Measurements from ENCODE around the gene ANKRD33B. TPM values are rescaled to one million over a fixed set of nuclear protein-coding genes. Genes with fewer than 3 reads are reported as not detected.

The ANKRD33B gene
- total and polyA plus RNA-seq, 9 of the 15 experiments (the other 6 are each of a cell fraction or from before 2014, with no cell fraction given), result 0.10 to 1.7 (median 0.40) TPM

DNA sequence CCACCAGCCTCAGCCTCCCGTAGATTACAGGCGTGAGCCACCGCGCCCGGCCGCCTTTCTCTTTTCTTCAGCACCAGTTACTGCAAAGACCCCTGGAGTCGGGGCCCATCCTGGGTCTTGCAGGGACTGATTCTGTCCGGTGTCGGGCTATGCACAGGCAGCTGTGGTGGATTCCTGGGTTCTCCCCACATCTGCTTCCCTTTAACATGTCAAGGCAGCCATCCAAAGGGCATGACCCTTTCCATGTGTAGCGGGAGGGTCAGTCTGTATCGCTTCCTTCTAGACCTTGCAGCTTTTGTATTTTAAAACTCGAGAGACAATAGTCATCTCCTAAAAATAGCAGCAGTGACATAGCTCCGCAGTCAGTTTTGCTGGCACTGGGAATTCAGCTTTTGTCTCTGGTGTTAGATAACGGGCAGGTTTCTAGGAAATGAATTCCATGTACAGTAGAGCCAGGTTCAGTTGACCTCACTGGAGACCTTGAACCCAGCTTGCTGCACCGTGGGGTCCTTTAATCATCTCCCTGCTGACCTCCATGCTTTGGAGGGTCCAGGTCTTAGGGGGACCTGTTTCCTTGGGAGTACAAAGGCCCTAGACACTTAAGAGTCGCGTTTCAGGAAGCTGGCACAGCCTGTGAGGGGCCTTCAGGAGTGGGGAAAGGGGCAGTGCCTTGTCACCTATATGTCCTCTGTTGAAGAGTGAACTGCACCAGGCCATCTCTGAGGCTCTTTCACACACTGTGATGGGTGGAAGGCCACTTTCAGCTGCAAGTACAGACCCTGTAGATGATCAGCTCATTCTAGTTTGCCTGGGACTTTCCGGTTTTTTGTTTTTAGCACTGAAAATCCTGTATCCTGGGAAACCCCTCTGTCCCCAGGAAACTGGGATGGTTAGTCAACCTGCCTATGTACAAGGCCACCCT is 13.8 kb downstream of the ANKRD33B start (continued):
- TF ChIP-seq ZKSCAN3 (CRISPR knock-in tag; IDR thresholded peaks at IDR 0.05) (no peak), ZNF347 (CRISPR knock-in tag; IDR thresholded peaks at IDR 0.05; ENCODE audit: low read depth) (no peak), CBX1 (IDR thresholded peaks at IDR 0.05; ENCODE audit: low read depth) (no peak), HNRNPK (IDR thresholded peaks at IDR 0.05; ENCODE audit: low read depth, low read length, poor library complexity, severe bottlenecking) (no peak), MCM3 (IDR thresholded peaks at IDR 0.05) (no peak), TAL1 (IDR thresholded peaks at IDR 0.05) (peak; percentile 48), SMARCC2 (IDR thresholded peaks at IDR 0.05; ENCODE audit: low read depth) (no peak), ZNF354B (CRISPR knock-in tag; IDR thresholded peaks at IDR 0.05) (no peak), SP1 (CRISPR knock-in tag; IDR thresholded peaks at IDR 0.05) (no peak), ELF2 (CRISPR knock-in tag; IDR thresholded peaks at IDR 0.05) (no peak), DEAF1 (CRISPR knock-in tag; IDR thresholded peaks at IDR 0.05) (no peak), NR4A1 (CRISPR knock-in tag; IDR thresholded peaks at IDR 0.05) (no peak), NR4A1 (tag; IDR thresholded peaks at IDR 0.05) (no peak), YBX1 (IDR thresholded peaks at IDR 0.05) (no peak), NKRF (IDR thresholded peaks at IDR 0.05; ENCODE audit: borderline replicate concordance) (no peak), E2F3 (CRISPR knock-in tag; IDR thresholded peaks at IDR 0.05) (no peak), NR2C1 (IDR thresholded peaks at IDR 0.05) (no peak), NR2C1 (tag; IDR thresholded peaks at IDR 0.05) (peak; percentile 72), DNMT1 (IDR thresholded peaks at IDR 0.05) (no peak), EHMT2 (IDR thresholded peaks at IDR 0.05) (no peak), HCFC1 (IDR thresholded peaks at IDR 0.05; ENCODE audit: low read depth, low read length) (no peak), ZNF699 (CRISPR knock-in tag; IDR thresholded peaks at IDR 0.05; ENCODE audit: insufficient replicate concordance) (no peak), FOXA1 (IDR thresholded peaks at IDR 0.05; ENCODE audit: borderline replicate concordance) (no peak), BMI1 (IDR thresholded peaks at IDR 0.05; ENCODE audit: low read length) (no peak)
- TF ChIP-seq, protein P1, sequence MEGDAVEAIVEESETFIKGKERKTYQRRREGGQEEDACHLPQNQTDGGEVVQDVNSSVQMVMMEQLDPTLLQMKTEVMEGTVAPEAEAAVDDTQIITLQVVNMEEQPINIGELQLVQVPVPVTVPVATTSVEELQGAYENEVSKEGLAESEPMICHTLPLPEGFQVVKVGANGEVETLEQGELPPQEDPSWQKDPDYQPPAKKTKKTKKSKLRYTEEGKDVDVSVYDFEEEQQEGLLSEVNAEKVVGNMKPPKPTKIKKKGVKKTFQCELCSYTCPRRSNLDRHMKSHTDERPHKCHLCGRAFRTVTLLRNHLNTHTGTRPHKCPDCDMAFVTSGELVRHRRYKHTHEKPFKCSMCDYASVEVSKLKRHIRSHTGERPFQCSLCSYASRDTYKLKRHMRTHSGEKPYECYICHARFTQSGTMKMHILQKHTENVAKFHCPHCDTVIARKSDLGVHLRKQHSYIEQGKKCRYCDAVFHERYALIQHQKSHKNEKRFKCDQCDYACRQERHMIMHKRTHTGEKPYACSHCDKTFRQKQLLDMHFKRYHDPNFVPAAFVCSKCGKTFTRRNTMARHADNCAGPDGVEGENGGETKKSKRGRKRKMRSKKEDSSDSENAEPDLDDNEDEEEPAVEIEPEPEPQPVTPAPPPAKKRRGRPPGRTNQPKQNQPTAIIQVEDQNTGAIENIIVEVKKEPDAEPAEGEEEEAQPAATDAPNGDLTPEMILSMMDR (IDR thresholded peaks at IDR 0.05 in 2 of 3, conservative IDR thresholded peaks at IDR 0.05 in 1 of 3; ENCODE audit: insufficient read depth in 2 of 3, low read depth in 1 of 3, low read length in 3 of 3), result no peak
- TF ChIP-seq, protein P2, sequence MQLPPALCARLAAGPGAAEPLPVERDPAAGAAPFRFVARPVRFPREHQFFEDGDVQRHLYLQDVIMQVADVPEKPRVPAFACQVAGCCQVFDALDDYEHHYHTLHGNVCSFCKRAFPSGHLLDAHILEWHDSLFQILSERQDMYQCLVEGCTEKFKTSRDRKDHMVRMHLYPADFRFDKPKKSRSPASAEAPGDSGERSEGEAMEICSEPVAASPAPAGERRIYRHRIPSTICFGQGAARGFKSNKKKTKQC (CRISPR knock-in tag; IDR thresholded peaks at IDR 0.05), result no peak

Data from K562 (cell line).